ENCODE results near the gene GRID1.
"Not testable (repeated sequence)": the region's sequence is repeated elsewhere in the genome, so short reads cannot be mapped to it uniquely, and the experiment has no call there.

Gene GRID1

DNA sequence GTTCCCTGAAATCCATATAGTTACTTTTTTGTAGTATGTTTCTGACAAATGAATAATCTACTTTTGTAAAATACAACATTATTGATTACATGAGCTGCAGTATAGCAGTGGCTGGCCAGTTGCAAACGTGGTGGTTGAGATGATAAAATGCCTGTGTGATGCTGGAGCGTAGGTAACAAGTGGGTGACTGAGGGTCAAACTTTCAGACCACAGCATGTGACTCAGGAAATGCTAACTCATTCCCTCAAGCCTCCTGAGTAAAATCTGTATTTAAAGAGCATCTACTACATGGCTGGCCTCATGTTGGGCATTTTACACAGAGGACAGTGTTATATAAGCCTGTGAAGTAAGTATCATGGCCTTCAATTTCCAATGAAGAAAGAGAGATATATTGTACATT, 585.2 kb downstream of the GRID1 start:
- DNase-seq = no peak

DNA sequence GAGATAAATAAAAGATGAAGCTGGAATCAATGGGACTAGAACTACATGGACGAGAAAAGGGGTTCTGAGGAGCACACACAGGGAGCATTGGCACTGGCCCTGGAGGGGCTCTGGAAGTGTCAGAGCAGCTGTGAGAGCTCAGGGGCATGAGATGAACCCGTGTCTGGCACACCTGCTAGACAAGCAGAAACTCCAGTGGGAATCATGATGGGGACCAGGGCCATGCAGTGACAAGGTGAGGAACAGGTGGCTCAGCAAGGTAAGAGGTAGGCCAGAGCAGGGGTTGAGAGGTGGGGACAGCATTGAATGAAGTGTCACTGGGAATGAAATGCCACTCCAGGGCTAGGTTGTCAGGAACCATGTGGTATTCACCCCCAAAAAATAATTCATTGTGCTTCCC, 588.5 kb downstream of the GRID1 start:
- no peak for DNase-seq

- DNase-seq = no peak
Observed at GRCh38 chr10:85767891-85768290, 598.7 kb downstream of the GRID1 start.

DNA sequence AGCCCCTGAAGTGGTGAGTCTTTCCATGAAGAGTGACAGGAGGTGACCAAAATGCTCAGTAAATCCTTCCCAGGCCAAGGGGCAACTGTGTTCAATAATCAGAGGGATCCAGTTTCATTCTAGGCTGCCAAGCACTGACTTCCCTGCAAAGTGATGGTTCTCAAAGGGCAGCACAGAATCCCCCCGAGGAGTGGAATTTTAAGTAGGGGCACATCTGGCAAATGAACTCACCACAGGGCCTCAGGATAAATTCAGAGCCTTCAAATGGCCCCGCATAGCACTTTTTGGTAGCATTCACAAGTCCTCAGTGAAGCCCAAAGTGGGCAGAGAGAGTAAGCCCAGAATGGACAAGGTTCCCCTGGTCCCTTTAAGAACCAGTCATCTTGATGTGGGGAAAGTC, 602.5 kb downstream of the GRID1 start:
- no peak for DNase-seq

- no peak for DNase-seq
Observed at GRCh38 chr10:85761906-85762445, 604.6 kb downstream of the GRID1 start.

DNA sequence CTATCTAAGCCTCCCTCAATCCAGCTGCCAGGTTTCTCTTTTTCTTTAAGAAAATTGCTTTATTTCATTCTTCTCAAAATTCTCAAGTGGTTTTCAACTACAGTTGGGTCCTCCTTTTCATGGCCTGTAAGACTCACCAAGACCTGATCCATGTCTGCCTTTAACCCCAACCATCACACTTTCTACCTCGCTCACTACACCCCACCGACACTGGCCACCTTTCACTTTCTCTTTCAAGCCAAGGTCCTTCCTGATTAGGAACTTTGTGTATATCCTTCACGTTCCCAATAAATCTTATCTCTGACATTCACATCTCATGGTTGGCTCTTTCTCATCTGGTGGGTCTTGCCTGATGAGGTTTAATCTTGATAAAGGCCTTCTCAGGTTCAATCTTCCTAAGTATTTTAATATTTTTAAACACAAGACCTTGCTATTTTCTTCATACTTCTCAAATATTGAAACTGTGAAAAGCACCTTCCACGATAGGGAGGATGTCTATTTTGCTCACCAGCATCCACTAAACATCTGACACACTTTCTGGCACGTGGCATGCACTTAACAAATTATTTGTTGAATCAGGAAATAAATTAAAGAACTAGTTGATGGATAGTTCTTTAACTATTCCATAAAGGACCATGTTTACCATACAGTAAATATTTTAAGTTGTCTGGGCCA, 624.8 kb downstream of the GRID1 start:
- DNase-seq = no peak

DNA sequence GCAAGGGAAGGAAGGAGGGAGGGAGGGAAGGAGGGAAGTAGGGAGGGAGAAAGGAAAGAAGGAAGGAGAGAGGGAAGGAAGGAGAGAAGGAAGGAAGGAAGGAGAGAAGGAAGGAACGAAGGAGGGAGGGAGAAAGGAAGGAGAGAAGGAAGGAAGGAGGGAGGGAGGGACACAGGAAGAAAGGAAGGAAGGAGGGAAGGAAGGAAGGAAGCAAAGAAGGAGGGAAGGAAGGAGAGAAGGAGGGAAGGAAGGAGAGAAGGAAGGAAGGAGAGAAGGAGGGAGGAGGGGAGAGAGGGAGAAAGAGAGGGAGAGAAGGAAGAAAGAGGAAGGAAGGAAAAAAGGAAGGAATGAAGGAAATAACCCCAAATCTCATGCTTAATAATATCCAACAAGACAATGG, 630.6 kb downstream of the GRID1 start:
- DNase-seq = no peak

DNA sequence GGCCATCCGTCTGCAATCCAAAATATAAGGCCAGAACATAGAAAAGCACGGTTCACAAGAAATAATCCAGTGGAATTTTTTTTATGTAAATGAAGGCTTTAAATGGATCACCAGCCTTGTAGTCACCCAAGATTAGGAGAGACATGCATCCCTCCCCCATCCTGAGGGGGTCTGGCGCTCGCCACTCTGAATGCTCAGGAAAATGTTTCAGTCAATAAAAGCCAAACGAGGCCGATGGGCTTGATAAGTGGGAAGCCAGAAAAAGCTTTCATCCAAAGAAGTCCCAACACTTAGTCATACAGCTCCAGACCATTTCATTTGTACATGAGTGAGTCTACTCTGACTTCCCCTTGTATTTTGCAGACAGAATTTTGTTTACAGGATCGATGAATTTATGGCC, 631.8 kb downstream of the GRID1 start:
- no peak for DNase-seq

DNA sequence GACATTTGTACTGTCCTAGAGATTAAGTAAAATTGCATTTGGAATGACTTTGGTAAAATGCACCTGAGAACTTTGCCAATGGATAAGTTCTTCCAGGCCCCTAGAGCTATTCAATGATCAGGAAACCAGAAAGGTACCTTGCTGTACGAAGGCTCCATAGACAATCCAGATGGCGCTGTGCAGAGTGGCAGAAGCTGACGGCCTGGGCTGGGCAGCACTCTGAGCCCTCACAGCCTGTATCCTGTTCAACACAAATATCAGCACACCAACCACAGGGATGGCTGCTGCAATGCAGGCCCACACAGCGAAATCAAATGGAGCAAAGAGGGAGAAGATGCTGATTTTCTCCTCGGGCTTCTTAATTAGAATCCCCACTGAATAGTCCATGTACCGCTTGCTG, 642.4 kb downstream of the GRID1 start:
- DNase-seq = no peak

DNA sequence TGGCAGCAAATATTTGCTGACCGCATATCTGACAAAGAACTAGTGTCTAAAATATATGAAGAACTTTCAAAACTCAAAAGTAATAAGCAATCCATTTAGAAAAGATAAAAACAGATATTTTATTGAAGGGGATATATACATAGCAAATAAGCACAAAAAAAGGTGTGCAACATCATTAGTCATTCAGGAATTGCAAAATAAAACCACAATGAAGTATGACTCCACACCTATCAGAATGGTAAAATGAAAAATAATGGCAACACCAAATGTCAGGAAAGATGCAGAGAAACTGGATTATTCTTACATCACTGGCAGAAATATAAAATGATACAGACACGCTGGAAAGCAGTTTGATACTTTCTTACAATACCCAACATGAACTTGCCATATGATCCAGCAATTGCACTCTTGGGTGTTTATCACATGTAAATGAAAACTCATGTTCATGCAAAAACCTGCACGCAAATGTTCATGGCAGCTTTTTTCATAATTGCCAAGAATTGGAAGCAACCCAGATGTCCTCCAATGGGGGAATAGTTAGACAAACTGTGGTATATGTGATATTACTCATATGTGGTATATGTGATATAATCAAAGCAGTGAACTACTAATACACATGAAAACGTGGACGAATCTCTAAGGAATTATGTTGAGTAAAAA, 645.5 kb downstream of the GRID1 start:
- no peak for DNase-seq

GRCh38 chr10:85719408-85719807, 647.2 kb downstream of the GRID1 start:
- no peak for DNase-seq

GRCh38 chr10:85713885-85714284, 652.7 kb downstream of the GRID1 start:
- no peak for DNase-seq

DNA sequence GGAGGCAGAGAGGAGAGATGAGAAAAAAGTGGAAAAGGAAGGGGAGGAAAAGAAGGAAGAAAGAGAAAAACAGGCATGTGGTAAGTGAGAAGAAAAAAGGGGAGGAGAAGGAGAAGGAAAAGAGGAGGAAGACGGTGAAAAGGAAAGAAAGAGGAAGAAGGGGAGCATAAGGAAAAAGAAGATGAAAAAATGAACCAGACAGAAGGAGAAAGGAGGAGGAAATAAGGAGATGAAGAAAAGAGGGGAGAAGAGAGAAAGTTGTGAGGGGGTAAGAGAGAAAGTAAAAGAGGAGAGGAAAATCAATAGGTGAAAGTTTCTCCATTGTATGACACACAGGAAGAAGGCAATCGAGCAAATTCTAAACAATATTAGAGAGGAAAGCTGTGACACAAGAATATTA, 663.8 kb downstream of the GRID1 start:
- no peak for DNase-seq

DNA sequence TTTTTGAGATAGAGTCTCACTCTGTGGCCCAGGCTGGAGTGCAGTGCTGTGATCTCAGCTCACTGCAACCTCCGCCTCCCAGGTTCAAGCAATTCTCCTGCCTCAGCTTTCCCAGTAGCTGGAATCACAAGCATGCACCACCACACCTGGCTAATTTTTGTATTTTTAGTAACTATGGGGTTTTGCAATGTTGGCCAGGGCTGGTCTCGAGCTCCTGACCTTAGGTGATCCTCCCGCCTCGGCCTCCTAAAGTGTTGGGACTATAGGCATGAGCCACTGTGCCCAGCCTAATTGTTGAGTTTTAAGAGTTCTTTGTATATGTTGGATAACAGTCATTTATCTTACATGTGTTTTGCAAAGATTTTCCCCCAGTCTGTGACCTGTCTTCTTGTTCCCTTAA, 667.5 kb downstream of the GRID1 start:
- DNase-seq = not testable (repeated sequence)

GRCh38 chr10:85696893-85697292, 669.7 kb downstream of the GRID1 start:
- DNase-seq = no peak

DNA sequence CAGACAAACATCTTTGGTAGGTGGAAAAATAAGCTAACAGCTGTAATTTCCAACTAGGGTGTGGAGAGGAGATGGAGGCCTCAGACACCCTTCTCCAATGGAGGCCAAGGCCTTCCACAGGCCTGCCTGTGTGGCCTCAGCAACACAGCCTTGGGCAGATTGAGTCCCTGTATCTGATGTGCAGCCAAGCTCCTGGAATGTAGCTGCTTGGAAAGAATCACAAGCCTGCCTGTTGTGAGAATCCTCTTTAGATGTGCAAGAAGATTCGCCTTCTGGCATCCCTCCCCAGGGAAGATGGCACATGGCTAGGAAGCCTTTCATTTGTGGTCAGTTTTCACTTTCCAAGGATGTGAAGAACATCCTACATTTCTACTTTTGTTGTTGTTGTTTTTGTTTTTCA, 684.0 kb downstream of the GRID1 start:
- no peak for DNase-seq

GRCh38 chr10:85679710-85680109, 686.9 kb downstream of the GRID1 start:
- DNase-seq = no peak

GRCh38 chr10:85679061-85679460, 687.5 kb downstream of the GRID1 start:
- DNase-seq = no peak

DNA sequence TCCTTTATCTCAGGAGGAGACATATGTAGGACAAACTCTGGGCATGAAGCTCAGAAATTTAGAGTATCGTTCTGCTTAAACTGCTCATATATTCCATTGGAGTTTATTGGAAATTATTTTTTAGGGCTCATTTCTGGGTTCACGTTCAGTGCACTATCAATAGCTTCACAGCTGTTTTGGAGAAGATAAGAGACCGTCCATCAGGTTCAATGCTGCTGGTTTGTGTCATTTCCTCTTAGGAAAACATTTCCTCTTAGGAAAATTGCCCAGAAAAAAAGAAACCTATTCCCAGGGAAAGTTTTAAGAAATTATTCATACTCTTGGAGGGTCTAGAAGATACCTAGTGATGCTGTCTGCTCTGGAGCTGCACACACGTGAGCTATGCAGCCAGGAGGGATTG, 691.7 kb downstream of the GRID1 start:
- no peak for DNase-seq

GRCh38 chr10:85673270-85673669, 693.3 kb downstream of the GRID1 start:
- no peak for DNase-seq

- DNase-seq = no peak
Observed at GRCh38 chr10:85671530-85671929, 695.1 kb downstream of the GRID1 start.

- no peak for DNase-seq
Observed at GRCh38 chr10:85668522-85668921, 698.1 kb downstream of the GRID1 start.

- DNase-seq = no peak
Observed at GRCh38 chr10:85667638-85668233, 698.9 kb downstream of the GRID1 start.

- no peak for DNase-seq
Observed at GRCh38 chr10:85666987-85667386, 699.6 kb downstream of the GRID1 start.

All from inflammatory macrophage treated with lipopolysaccharide for 1 hour (primary cell).